Measurements from ENCODE around the gene WDR33.
A peak's percentile ranks its signal among the peaks of the same experiment; 100 is the strongest.
"Not testable (repeated sequence)": the region's sequence is repeated elsewhere in the genome, so short reads cannot be mapped to it uniquely, and the experiment has no call there.

WDR33 gene

GRCh38 chr2:127770973-127771735 is 39.8 kb downstream of the WDR33 start:
- peak; percentile 74 for ATAC-seq

GRCh38 chr2:127770534-127770933 is 40.4 kb downstream of the WDR33 start:
- not testable (repeated sequence) for ATAC-seq

More at GRCh38 chr2:127770973-127771735, 39.8 kb downstream of the WDR33 start:
- TF ChIP-seq RARB (CRISPR knock-in tag; IDR thresholded peaks at IDR 0.05), result no peak
- TF ChIP-seq ZNF8 (CRISPR knock-in tag; IDR thresholded peaks at IDR 0.05), result no peak
- no peak for TF ChIP-seq ESRRG (CRISPR knock-in tag; IDR thresholded peaks at IDR 0.05)
- no peak for TF ChIP-seq BACH2 (CRISPR knock-in tag; IDR thresholded peaks at IDR 0.05; ENCODE audit: borderline replicate concordance)
- no peak for TF ChIP-seq ZFP30 (CRISPR knock-in tag; IDR thresholded peaks at IDR 0.05)
- no peak for TF ChIP-seq PPARA (CRISPR knock-in tag; IDR thresholded peaks at IDR 0.05; ENCODE audit: borderline replicate concordance)
- no peak for TF ChIP-seq PATZ1 (CRISPR knock-in tag; IDR thresholded peaks at IDR 0.05; ENCODE audit: borderline replicate concordance)
- no peak for TF ChIP-seq ZNF70 (CRISPR knock-in tag; IDR thresholded peaks at IDR 0.05)
- TF ChIP-seq ISL1 (CRISPR knock-in tag; IDR thresholded peaks at IDR 0.05), result no peak
- no peak for TF ChIP-seq ARNTL (CRISPR knock-in tag; IDR thresholded peaks at IDR 0.05; ENCODE audit: borderline replicate concordance, low read depth)
- TF ChIP-seq CSRNP3 (CRISPR knock-in tag; IDR thresholded peaks at IDR 0.05), result no peak
- TF ChIP-seq CREB5 (CRISPR knock-in tag; IDR thresholded peaks at IDR 0.05; ENCODE audit: low read depth), result no peak
- no peak for TF ChIP-seq TOX (CRISPR knock-in tag; IDR thresholded peaks at IDR 0.05; ENCODE audit: borderline replicate concordance)

GRCh38 chr2:127769587-127769986 is 41.4 kb downstream of the WDR33 start:
- no peak for TF ChIP-seq ZC3H10 (CRISPR knock-in tag; IDR thresholded peaks at IDR 0.05)
- no peak for TF ChIP-seq TSHZ2 (CRISPR knock-in tag; IDR thresholded peaks at IDR 0.05)
- no peak for TF ChIP-seq ZFP3 (CRISPR knock-in tag; IDR thresholded peaks at IDR 0.05)
- TF ChIP-seq CSDC2 (CRISPR knock-in tag; IDR thresholded peaks at IDR 0.05), result no peak
- TF ChIP-seq GLIS3 (CRISPR knock-in tag; IDR thresholded peaks at IDR 0.05), result no peak
- no peak for TF ChIP-seq ZNF565 (CRISPR knock-in tag; conservative IDR thresholded peaks at IDR 0.05; ENCODE audit: low read depth)
- TF ChIP-seq ISL1 (CRISPR knock-in tag; IDR thresholded peaks at IDR 0.05), result no peak
- TF ChIP-seq PATZ1 (CRISPR knock-in tag; IDR thresholded peaks at IDR 0.05; ENCODE audit: borderline replicate concordance), result no peak
- TF ChIP-seq ZNF70 (CRISPR knock-in tag; IDR thresholded peaks at IDR 0.05), result no peak
- no peak for TF ChIP-seq PPARA (CRISPR knock-in tag; IDR thresholded peaks at IDR 0.05; ENCODE audit: borderline replicate concordance)
- no peak for TF ChIP-seq BACH2 (CRISPR knock-in tag; IDR thresholded peaks at IDR 0.05; ENCODE audit: borderline replicate concordance)
- TF ChIP-seq TCF4 (CRISPR knock-in tag; IDR thresholded peaks at IDR 0.05; ENCODE audit: borderline replicate concordance), result no peak
- TF ChIP-seq OSR1 (CRISPR knock-in tag; IDR thresholded peaks at IDR 0.05), result no peak
- TF ChIP-seq ESRRG (CRISPR knock-in tag; IDR thresholded peaks at IDR 0.05), result no peak
- no peak for TF ChIP-seq POU6F1 (CRISPR knock-in tag; IDR thresholded peaks at IDR 0.05; ENCODE audit: borderline replicate concordance, low read depth)
- TF ChIP-seq CREB5 (CRISPR knock-in tag; IDR thresholded peaks at IDR 0.05; ENCODE audit: low read depth), result no peak
- no peak for TF ChIP-seq CSRNP3 (CRISPR knock-in tag; IDR thresholded peaks at IDR 0.05)
- no peak for TF ChIP-seq ARNTL (CRISPR knock-in tag; IDR thresholded peaks at IDR 0.05; ENCODE audit: borderline replicate concordance, low read depth)
- TF ChIP-seq ZFP30 (CRISPR knock-in tag; IDR thresholded peaks at IDR 0.05), result no peak
- no peak for ATAC-seq

Data from SK-N-SH treated with all-trans-retinoic acid at 6 μM for 48 hours (cell line).